RPMI8226 (cell line): ENCODE results near the gene TMEM94.
"Not testable (repeated sequence)": the region's sequence is repeated elsewhere in the genome, so short reads cannot be mapped to it uniquely, and the experiment has no call there.

Experiments
- DNase-seq: peaks from one replicate; pipeline ENCODE4 v3.0.0-alpha.2; 2015

The TMEM94 gene

GRCh38 chr17:75513641-75514000, 57.2 kb downstream of the TMEM94 start:
- no peak for DNase-seq

DNA sequence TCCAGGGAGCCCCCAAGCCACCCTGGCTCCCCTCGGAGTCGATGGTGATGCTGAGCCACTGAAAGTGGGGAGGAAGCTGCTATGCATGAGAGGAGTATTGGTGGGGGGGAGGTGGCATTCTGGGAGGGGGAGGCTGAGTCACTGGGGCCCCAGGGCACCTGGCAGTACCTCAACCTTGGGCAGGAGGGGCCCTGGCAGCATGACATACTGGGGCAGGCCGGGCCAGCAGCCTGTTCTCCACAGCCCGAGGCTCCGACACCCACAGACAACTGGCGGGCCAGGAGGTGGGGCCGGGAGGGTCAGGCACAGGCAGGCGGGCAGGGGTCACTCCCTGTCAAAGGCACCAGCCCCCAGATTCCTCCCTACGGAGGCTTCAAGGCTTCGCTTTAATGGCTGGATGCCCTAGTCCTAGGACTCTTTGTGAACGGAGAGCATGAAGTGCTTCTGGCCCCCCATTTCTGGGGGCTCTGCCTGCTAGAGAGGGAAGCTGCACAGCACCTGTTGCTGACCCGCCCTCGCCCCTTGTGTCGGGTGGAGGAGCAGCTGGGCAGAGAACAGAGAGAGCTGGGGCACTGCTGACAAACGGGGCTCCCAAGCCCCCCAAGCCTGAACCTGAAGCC, 58.0 kb downstream of the TMEM94 start:
- no peak for DNase-seq

- no peak for DNase-seq
Measured at GRCh38 chr17:75514919-75515495, 58.6 kb downstream of the TMEM94 start.

- DNase-seq = peak; percentile 85
Measured at GRCh38 chr17:75515496-75516254, 59.2 kb downstream of the TMEM94 start, which contains the start of gene CASKIN2. Gene CASKIN2, minus strand, starts transcription at chr17:75515537. Its CDS starts 1,733 bp downstream, at chr17:75513804.

- DNase-seq = peak; percentile 93
Measured at GRCh38 chr17:75516255-75516618, 59.8 kb downstream of the TMEM94 start, which contains the start of gene TSEN54. Gene TSEN54, plus strand, starts transcription at chr17:75516528. Its CDS starts 33 bp downstream, at chr17:75516561.

- DNase-seq = peak; percentile 55
Measured at GRCh38 chr17:75516619-75517296, 60.3 kb downstream of the TMEM94 start.

DNA sequence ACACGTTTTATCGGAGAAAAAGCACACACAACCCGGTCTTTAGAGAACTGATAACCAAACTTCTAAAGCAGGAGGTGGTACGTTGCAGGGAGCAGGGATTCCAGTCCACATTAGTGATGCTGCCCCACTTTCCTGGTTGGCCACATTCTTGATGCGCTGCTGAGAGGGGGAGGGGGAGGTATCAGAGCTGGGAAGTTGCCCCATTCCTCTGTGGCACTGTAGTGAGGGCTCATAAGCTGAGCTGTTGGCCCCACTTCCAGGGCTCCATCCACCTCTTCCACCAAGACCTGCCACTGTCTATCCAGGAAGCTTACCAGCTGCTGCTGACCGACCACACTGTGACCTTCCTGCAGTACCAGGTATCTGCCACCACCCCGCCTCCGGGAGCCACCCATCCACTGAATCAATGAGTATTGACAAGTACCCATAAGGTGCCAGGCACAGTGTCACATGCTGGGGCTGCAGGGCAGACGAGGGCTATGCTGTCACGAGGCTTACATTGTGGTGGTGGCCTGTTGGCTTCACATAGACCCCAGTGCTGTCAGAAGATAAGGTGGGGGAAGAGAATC, 60.9 kb downstream of the TMEM94 start:
- DNase-seq = peak; percentile 38

DNA sequence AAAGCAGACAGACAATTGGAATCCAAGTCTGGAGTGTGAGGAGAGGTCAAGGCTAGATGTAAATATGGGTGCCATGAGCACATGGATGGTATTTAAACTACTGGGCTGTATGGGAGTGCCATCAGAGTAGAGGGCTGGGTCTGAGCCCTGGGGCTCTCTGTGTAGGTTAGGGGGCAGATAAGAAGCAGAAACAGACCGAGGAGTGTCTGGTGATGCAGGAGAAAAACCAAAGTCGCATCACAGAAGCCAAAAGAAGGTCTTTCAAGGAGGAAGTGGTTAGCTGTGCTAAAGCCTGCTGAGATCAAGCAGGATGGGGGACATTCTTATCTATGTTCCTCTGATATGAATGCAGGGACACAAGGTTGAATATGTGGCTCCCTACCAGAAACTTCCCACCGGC, 61.8 kb downstream of the TMEM94 start:
- DNase-seq = no peak

GRCh38 chr17:75518983-75519537, 62.6 kb downstream of the TMEM94 start:
- DNase-seq = no peak

GRCh38 chr17:75520413-75520812, 64.0 kb downstream of the TMEM94 start:
- not testable (repeated sequence) for DNase-seq

- DNase-seq = no peak
Measured at GRCh38 chr17:75521290-75521689, 64.9 kb downstream of the TMEM94 start.

DNA sequence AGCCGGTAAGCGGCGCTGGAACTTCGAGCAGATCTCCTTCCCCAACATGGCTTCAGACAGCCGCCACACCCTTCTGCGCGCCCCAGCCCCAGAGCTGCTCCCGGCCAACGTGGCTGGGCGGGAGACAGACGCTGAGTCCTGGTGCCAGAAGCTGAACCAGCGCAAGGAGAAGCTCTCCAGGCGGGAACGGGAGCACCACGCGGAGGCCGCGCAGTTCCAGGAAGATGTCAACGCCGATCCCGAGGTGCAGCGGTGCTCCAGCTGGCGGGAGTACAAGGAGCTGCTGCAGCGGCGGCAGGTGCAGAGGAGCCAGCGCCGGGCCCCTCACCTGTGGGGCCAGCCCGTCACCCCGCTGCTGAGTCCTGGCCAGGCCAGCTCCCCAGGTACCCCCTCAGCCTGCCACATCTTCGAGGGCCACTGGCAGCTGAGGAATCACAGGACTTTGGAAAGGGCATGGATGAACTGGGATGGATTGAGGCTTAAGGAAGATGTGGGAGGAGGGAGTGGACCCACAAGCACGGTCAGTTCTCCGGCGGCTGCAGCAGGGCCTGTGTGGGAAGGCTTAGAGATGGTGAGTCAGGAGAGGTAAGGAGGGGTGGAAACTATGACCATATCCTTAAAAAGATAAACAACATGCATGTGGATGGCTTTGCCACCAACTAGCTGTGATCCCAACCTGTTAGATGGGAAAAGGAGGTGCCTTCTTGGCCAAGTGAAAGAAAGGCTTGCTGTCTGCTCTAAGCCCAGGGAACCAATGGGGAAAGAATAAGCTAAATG, 65.7 kb downstream of the TMEM94 start:
- DNase-seq = no peak

DNA sequence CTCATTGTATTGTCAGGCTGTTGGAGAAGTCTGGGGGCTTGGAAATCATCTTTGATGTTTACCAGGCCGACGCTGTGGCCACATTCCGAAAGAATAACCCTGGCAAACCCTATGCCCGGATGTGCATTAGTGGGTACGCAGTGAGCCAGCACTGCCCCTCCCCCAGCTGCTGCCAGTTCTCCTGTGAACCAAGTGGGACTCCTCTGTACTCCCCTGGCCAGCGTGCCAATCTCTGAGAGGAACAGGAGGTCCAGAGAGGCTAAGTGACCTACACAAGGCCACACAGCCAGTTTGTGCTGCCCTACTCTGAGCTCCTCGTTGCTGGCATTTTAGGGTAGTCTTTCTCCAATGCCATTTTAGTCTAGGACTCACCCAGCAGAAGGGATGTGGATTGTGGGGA, 67.2 kb downstream of the TMEM94 start:
- DNase-seq = no peak

GRCh38 chr17:75524269-75524969, 68.0 kb downstream of the TMEM94 start:
- DNase-seq = no peak

DNA sequence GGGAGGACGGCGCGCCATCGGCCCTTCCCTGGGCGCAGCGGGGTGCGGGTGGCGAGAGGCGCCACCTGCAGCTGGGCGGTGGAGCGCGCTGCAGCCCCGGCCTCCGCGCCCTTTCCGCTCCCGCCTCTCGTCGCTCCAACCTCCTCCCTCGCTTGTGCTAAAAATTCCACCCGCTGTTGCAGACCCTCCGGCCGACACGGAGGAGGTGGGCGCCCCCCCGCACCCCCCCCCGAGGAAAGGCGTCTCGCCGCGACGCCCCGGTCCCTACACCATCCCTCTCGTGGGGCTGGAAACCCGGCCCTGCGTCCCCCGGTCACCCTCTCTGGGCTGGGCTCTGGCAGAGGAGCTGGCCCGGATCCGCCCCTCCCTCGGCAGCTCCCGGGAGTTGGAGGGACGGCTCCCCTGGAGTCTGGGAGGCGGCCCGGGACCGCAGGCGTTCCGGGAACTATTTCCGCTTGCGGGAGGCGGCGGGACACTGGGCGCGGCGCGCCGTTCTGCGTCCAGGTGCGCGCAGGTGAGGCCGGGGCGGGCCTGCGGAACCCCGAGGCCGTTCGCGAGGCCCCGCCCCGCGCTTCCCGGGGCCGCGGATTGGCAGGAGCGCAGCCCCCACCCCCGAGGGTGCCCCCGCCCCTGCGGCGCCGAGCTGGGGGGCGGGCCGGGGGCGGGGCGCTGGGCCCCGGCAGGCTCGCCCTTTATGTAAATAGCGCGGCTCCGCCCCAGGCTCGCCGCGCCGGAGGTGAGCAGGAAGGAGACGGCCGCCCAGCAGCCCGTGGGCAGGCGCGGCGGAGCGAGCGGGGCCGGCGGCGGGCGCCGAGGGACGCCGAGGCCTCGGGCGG, 68.8 kb downstream of the TMEM94 start, which contains the start of gene LLGL2:
Gene LLGL2 (plus strand): TSS at position 728 of the 836 bp plus-strand sequence. CDS start 17,730 bp downstream, outside the sequence.
- peak; percentile 96 for DNase-seq

- DNase-seq = peak; percentile 63
Measured at GRCh38 chr17:75525806-75526554, 69.5 kb downstream of the TMEM94 start.

DNA sequence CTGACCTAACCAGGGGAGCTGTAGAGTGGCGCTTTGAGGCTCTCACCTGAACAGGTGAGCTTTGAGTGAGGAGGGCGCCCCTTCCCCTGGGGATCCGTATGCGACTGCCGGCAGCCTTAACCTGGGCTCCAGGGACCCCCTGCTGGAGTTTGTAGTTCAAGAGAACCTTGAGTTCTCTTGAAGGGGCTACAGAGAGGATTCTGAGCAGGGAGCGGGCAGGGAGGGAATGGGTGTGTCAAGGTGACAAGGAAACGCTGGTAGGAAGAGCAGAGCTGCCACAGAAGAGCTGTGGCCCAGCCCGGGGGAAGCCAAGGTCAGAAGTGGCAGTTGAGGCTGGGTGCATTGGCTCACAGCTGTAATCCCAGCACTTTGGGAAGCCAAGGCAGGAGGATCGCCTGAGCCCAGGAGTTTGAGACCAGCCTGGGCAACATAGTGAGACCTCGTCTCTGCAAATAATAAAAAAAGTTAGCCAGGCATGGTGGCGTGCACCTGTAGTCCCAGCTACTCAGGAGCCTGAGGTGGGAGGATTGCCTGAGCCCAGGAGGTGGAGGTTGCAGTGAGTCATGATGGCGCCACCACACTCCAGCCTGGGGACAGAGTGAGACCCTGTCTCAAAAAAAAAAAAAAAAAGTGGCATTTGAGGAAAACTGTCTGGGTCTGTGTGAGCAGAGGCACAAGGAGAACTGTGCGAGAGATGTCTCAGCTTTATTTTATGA, 70.3 kb downstream of the TMEM94 start:
- no peak for DNase-seq

GRCh38 chr17:75530837-75531720, 74.6 kb downstream of the TMEM94 start:
- DNase-seq = no peak
